Measurements from ENCODE around the gene PCDHA6. TPM values are rescaled to one million over a fixed set of nuclear protein-coding genes. Genes with fewer than 3 reads are reported as not detected.
"Not testable (repeated sequence)": the region's sequence is repeated elsewhere in the genome, so short reads cannot be mapped to it uniquely, and the experiment has no call there.

PCDHA6 gene
- total RNA-seq (ENCODE audit: low replicate concordance) = 0.27 and 1.3 TPM in 2 replicates

DNA sequence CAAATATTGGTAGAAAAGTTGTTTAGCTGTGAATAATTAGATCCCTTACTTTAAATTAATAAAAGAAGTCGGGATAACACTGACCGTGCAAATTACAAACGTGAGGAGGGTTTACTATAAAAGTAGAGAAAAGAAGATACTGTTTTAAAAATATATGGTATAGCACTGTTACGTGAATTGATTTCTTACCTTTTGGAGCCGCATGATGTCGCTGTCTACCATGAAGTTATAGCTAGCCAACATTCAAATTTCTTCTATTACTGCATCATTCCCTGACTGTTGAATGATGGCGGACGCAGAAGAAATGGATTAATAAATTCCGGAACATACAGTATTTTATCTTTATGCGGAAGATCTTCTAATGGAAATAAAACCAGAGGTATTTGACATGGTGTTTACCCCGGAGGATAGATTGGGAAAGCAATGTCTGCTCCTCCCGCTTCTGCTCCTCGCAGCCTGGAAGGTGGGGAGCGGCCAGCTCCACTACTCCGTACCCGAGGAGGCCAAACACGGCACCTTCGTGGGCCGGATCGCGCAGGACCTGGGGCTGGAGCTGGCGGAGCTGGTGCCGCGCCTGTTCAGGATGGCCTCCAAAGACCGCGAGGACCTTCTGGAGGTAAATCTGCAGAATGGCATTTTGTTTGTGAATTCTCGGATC is at the start of gene PCDHA6:
PCDHA6 (plus strand) TSS at position 257 of the 658 bp plus-strand sequence; CDS start at position 389, 132 bp downstream.
- no peak for DNase-seq (ENCODE audit: low read depth)
- H3K4me3 ChIP-seq (ENCODE audit: low read depth, low read length) = no peak within 1 kb of the TSS
- TF ChIP-seq, protein P1, sequence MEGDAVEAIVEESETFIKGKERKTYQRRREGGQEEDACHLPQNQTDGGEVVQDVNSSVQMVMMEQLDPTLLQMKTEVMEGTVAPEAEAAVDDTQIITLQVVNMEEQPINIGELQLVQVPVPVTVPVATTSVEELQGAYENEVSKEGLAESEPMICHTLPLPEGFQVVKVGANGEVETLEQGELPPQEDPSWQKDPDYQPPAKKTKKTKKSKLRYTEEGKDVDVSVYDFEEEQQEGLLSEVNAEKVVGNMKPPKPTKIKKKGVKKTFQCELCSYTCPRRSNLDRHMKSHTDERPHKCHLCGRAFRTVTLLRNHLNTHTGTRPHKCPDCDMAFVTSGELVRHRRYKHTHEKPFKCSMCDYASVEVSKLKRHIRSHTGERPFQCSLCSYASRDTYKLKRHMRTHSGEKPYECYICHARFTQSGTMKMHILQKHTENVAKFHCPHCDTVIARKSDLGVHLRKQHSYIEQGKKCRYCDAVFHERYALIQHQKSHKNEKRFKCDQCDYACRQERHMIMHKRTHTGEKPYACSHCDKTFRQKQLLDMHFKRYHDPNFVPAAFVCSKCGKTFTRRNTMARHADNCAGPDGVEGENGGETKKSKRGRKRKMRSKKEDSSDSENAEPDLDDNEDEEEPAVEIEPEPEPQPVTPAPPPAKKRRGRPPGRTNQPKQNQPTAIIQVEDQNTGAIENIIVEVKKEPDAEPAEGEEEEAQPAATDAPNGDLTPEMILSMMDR (IDR thresholded peaks at IDR 0.05; ENCODE audit: insufficient read depth, low read length) = no peak

DNA sequence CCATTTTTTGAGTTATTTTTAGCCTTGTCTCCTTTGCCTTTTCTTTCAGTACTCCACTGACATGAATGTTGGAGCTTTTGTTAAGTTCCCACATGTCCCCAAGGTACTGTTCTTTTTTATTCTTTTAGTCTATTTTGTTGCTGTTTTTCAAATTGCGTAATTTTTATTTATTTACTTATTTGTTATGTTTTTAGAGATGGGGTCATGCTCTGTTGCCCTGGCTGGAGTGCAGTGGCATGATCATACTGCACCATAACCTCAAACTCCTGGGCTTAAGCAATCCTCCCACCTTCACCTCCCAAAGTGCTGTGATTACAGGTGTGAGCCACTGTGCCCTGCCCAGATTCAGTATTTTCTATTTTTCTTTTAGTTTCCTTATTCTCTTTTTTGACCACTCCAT is 47.2 kb upstream of the PCDHA6 start:
- no peak overlapping the region for H3K4me3 ChIP-seq (ENCODE audit: low read depth, low read length)
- TF ChIP-seq, protein P1 (IDR thresholded peaks at IDR 0.05; ENCODE audit: insufficient read depth, low read length) = no peak
- DNase-seq (ENCODE audit: low read depth) = no peak

DNA sequence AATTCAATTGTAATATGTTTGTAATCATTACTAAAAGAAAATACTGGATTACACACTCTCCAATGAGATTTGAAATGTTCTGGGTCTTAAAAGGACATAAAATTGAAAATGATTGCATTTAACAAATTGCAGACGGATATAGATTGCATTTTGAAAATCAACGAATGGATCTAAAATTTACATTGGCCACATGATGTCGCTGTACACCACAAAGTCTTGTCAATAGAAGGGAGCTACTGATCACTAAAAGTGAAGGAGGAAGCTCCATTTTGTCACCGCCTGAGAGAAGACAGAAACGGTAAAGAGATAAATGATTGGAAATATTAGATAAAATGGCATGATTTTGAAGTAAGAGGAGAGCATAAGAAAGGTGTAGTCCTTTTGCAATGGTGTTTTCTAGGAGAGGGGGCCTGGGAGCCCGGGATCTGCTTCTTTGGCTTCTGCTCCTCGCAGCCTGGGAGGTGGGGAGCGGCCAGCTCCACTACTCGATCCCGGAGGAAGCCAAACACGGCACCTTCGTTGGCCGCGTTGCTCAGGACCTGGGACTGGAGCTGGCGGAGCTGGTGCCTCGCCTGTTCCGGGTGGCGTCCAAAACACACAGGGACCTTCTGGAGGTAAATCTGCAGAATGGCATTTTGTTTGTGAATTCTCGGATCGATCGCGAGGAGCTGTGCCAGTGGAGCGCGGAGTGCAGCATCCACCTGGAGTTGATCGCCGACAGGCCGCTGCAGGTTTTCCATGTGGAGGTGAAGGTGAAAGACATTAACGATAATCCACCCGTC is 41.7 kb upstream of the PCDHA6 start, which contains the start of gene PCDHA1:
PCDHA1 (plus strand) TSS at position 236 of the 782 bp plus-strand sequence.
- TF ChIP-seq, protein P1 (IDR thresholded peaks at IDR 0.05; ENCODE audit: insufficient read depth, low read length) = no peak
- H3K4me3 ChIP-seq (ENCODE audit: low read depth, low read length) = no peak within 1 kb of the TSS
- DNase-seq (ENCODE audit: low read depth) = no peak

DNA sequence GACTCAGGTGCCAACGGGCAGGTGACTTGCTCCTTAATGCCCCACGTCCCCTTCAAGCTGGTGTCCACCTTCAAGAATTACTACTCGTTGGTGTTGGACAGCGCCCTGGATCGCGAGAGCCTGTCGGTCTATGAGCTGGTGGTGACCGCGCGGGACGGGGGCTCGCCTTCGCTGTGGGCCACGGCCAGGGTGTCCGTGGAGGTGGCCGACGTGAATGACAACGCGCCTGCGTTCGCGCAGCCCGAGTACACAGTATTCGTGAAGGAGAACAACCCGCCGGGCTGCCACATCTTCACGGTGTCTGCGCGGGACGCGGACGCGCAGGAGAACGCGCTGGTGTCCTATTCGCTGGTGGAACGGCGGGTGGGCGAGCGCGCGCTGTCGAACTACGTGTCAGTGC is 40.3 kb upstream of the PCDHA6 start:
- DNase-seq (ENCODE audit: low read depth); H3K4me3 ChIP-seq (ENCODE audit: low read depth, low read length): not testable (repeated sequence)

- DNase-seq (ENCODE audit: low read depth); H3K4me3 ChIP-seq (ENCODE audit: low read depth, low read length): not testable (repeated sequence)
Measured at GRCh38 chr5:140787849-140788504, 39.8 kb upstream of the PCDHA6 start.

GRCh38 chr5:140791089-140791488 is 36.7 kb upstream of the PCDHA6 start:
- no peak overlapping the region for H3K4me3 ChIP-seq (ENCODE audit: low read depth, low read length)
- TF ChIP-seq, protein P1 (IDR thresholded peaks at IDR 0.05; ENCODE audit: insufficient read depth, low read length) = no peak
- DNase-seq (ENCODE audit: low read depth) = no peak

GRCh38 chr5:140794595-140795258 is 33.0 kb upstream of the PCDHA6 start, which contains the start of gene PCDHA2:
TSS of gene PCDHA2 (plus strand) at chr5:140794852.
- DNase-seq (ENCODE audit: low read depth) = no peak
- TF ChIP-seq, protein P1 (IDR thresholded peaks at IDR 0.05; ENCODE audit: insufficient read depth, low read length) = no peak
- no peak within 1 kb of the TSS for H3K4me3 ChIP-seq (ENCODE audit: low read depth, low read length)
